Vagina (tissue), 2 donors: ENCODE measurements around the gene C1orf216. TPM values are rescaled to one million over a fixed set of nuclear protein-coding genes. Genes with fewer than 3 reads are reported as not detected.

Experiments used
- DNase-seq, 2 donors: peaks; one replicate each; pipeline ENCODE4 v3.0.0-alpha.2; 2017; ENCODE audit errors: extremely low spot score in 2 of 2
- H3K27ac ChIP-seq: fragments of 200-600 bp; sonication (generic); one replicate; pipeline ENCODE4 v1.5.1; 2019
- H3K27me3 ChIP-seq: fragments of 200-600 bp; sonication (generic); one replicate; pipeline ENCODE4 v1.5.1; 2019
- H3K36me3 ChIP-seq, 2 donors: fragments of 200-600 bp; sonication (generic); one replicate each; pipeline ENCODE4 v1.5.1; 2017 to 2019
- H3K4me1 ChIP-seq: fragments of 200-600 bp; sonication (generic); one replicate; pipeline ENCODE4 v1.5.1; 2019
- H3K4me3 ChIP-seq, 2 donors: fragments of 200-600 bp; sonication (generic); 1 replicate in 1 of 2; 2 replicates in 1 of 2; pipeline ENCODE4 v1.5.1; 2016 to 2019
- H3K9me3 ChIP-seq: fragments of 200-600 bp; sonication (generic); one replicate; pipeline ENCODE4 v1.5.1; 2019
- POLR2A ChIP-seq, 2 donors: fragments of 450-650 bp; IDR thresholded peaks; one replicate each; pipeline ENCODE4 v1.6.1; 2017; ENCODE audit warnings: antibody characterized with exemption in 2 of 2, mild to moderate bottlenecking in 2 of 2, moderate library complexity in 2 of 2
- POLR2AphosphoS5 ChIP-seq, 2 donors: sonication (generic); formaldehyde crosslinking; IDR thresholded peaks; one replicate each; pipeline ENCODE4 v1.9.0; 2017; ENCODE audit warnings: antibody characterized with exemption in 2 of 2, mild to moderate bottlenecking in 2 of 2, low read depth in 1 of 2; ENCODE audit not compliant: insufficient read depth in 1 of 2
- intact Hi-C: fragments of 100-400 bp; cut with DNase I; formaldehyde crosslinking; loops from one replicate; pipeline ENCODE4 v1.15.1; 2023
- total RNA-seq: library from RNA; depleted of rRNA; stranded (reverse); fragments of >200 nt; gene quantifications from one replicate; pipeline ENCODE4 v1.2.3, GENCODE V29; 2016
- TF ChIP-seq, protein P1 (sequence below), 3 experiments: fragments of 450-650 bp in 2 of 3; fragments of 200-600 bp in 1 of 3; sonication (generic) in 1 of 3; IDR thresholded peaks; one replicate each; pipeline ENCODE4 v1.5.1; 2017 to 2019; ENCODE audit warnings: antibody characterized with exemption in 3 of 3, mild to moderate bottlenecking in 2 of 3, moderate library complexity in 2 of 3

The C1orf216 gene
- total RNA-seq, 1 donor from 2014 or later, result 12.5 TPM

DNA sequence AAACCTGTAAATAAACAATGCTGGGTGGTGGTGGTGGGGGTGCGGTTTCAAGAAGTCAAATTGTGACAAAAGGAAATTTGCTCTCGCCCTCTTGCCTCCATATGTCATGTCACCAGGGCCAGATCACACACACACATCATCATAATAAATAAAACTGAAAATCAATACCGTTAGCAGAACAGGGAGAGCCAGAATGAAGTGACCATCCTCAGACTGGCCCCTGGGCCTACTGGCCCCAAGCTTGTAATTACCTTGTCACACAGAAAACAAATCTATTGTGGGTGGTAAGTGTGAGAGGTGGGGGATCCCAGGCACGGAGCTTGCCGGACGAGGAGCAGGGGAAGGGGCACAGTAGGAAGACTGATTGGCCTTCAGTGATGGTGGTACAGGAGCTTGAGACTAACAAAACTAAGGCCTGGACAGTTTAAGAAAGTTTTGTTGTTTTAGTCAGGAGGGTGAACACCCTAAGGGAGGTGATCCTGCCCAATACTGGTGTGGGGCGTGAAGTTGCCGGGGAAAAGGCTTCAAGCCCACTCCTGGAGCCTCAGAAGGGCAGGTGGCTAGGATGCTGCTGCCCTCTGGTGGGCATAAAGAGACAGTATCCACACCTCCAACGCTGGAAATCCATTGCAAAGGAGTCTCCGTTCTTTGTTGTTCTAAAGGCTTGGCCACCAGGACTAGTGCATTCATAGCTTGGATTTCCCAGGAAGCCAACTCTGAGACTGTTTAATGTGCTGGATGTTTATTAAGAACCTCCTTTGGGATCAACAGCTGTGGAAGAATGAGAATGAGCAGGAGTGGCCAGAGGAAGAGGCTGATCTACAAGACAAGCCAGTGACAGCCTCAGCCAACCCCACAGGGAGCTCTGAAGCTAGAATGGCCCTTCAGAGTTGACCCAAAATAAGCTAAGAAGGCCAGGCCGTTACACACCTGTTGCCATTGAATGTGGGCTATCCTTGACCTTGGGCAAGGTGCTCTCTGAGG lies 8.1 kb upstream of the C1orf216 start:
- Histone ChIP-seq H3K4me1 (no peaks in the 10 kb centered on the region), H3K9me3 (no peaks in the 10 kb centered on the region), H3K36me3 (no peaks in the 10 kb centered on the region), H3K27ac (no peak overlapping the region), H3K4me3 (no peak overlapping the region), H3K27me3 (no peaks in the 10 kb centered on the region)
- intact Hi-C loops, result loop anchor here (5.0 to 10.0 kb wide), 2 partner anchors 159 to 272 kb away; no protein-coding TSS in a partner anchor
- no peak for DNase-seq
- TF ChIP-seq POLR2A (IDR thresholded peaks at IDR 0.05), result no peak
- TF ChIP-seq, protein P1, sequence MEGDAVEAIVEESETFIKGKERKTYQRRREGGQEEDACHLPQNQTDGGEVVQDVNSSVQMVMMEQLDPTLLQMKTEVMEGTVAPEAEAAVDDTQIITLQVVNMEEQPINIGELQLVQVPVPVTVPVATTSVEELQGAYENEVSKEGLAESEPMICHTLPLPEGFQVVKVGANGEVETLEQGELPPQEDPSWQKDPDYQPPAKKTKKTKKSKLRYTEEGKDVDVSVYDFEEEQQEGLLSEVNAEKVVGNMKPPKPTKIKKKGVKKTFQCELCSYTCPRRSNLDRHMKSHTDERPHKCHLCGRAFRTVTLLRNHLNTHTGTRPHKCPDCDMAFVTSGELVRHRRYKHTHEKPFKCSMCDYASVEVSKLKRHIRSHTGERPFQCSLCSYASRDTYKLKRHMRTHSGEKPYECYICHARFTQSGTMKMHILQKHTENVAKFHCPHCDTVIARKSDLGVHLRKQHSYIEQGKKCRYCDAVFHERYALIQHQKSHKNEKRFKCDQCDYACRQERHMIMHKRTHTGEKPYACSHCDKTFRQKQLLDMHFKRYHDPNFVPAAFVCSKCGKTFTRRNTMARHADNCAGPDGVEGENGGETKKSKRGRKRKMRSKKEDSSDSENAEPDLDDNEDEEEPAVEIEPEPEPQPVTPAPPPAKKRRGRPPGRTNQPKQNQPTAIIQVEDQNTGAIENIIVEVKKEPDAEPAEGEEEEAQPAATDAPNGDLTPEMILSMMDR (IDR thresholded peaks at IDR 0.05), result peak; percentile 71 to 77 (median 76)

DNA sequence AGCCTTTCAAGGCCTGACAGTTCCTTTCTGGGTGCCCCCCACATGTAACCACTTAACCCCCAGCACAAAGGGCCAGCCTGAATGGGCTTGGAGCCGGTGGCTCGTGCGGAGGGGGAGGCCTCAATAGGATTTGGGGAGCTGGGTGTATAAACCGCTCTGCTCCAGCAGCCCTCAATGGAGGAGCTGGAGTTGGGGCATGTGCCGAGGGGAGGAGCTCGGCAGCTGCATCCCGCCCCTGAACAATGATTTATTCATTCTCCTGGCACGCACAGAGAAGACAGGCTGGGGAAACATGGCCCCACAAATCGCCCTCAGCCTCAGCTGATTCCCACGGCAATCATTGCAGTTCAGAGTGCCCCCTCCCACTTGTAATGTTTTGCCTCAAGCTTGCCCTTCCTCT lies 6.9 kb upstream of the C1orf216 start:
- Histone ChIP-seq H3K9me3 (no peaks in the 10 kb centered on the region), H3K27me3 (no peaks in the 10 kb centered on the region), H3K36me3 (no peaks in the 10 kb centered on the region), H3K4me3 (no peak overlapping the region), H3K4me1 (no peaks in the 10 kb centered on the region), H3K27ac (no peak overlapping the region)
- DNase-seq, result no peak
- TF ChIP-seq POLR2AphosphoS5 (IDR thresholded peaks at IDR 0.05; ENCODE audit: insufficient read depth in 1 of 2, low read depth in 1 of 2), result no peak
- no peak for TF ChIP-seq POLR2A (IDR thresholded peaks at IDR 0.05)
- TF ChIP-seq, protein P1 (IDR thresholded peaks at IDR 0.05), result no peak
- intact Hi-C loops, result loop anchor here (5.0 to 10.0 kb wide), 2 partner anchors 158 to 271 kb away; no protein-coding TSS in a partner anchor

DNA sequence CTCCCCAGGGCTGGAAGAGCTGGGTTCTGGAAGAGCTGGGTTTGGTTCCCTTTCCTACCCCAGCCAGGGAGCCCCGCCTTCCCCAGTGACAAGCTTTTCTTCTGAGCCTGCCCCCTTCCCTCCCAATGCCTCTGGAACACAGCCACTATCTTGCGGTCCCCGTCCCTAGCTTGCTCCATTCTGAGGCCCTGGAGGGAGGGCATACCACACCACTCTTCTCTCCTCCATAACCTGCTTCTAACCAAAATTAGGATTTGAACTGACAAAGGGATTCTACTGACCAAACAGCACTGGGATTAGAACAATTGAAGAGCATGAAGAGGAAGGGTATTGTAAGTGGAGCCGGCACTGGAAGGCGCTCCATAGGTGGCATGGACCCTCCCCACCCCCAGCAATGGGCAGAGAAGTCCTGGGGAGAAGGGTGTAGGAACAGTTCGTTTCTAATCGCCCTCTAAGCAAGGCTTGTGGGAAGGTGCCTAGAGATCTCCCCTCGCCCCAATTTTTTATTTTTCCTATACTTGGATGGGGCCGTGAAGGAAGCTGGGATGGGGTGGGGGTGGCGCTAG lies 690 bp downstream of the C1orf216 start:
- no peaks in the 10 kb centered on the region for H3K27me3 ChIP-seq
- intact Hi-C loops, result no loop called here

DNA sequence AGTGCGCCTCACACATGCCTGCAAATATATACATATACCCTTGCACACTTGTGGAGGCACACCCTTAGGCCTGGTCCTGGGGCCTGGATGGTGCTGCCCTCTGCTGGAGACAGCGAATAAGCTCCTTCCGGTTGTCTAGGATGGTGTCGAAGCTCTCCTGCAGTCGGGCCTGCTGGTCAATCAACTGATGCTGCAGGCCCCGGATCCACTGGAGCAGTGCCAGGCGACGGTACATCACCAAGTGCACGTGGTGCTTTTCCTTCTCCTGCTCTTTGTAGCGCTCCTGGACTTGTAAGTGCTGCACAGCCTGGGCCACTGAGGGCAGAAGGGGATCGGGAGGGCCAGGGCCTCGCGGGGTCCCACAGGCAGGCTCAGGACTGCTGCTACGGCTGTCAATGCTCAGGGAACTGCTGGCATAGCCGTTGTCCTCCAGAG lies 3.1 kb downstream of the C1orf216 start:
- H3K27me3 ChIP-seq, result no peaks in the 10 kb centered on the region
- no peak overlapping the region for H3K27ac ChIP-seq
- intact Hi-C loops, result no loop called here
- TF ChIP-seq, protein P1 (IDR thresholded peaks at IDR 0.05), result peak; percentile 40 to 71 (median 44)
- TF ChIP-seq POLR2AphosphoS5 (IDR thresholded peaks at IDR 0.05; ENCODE audit: insufficient read depth in 1 of 2, low read depth in 1 of 2) (no peak), POLR2A (IDR thresholded peaks at IDR 0.05) (no peak)
- no peaks in the 10 kb centered on the region for H3K36me3 ChIP-seq
- no peak for DNase-seq
- peak overlapping the region in 1 of 2 donors; percentile 17 for H3K4me3 ChIP-seq
- peaks cover 37% of the 10 kb centered on the region for H3K4me1 ChIP-seq
- no peaks in the 10 kb centered on the region for H3K9me3 ChIP-seq

More for the DNA sequence above, 690 bp downstream of the C1orf216 start:
- no peak for DNase-seq
- Histone ChIP-seq H3K4me3 (peak overlapping the region; percentile 69 to 82), H3K27ac (peak overlapping the region; percentile 93), H3K4me1 (peaks cover 37% of the 10 kb centered on the region), H3K36me3 (no peaks in the 10 kb centered on the region), H3K9me3 (no peaks in the 10 kb centered on the region)
- TF ChIP-seq, protein P1 (IDR thresholded peaks at IDR 0.05), result no peak
- TF ChIP-seq POLR2A (IDR thresholded peaks at IDR 0.05) (no peak), POLR2AphosphoS5 (IDR thresholded peaks at IDR 0.05; ENCODE audit: insufficient read depth in 1 of 2, low read depth in 1 of 2) (no peak)
